Inflammatory macrophage (primary cell): ENCODE measurements around the gene DERA.
"Not testable (repeated sequence)": the region's sequence is repeated elsewhere in the genome, so short reads cannot be mapped to it uniquely, and the experiment has no call there.

Experiments
- DNase-seq, 2 donors: peaks; one replicate each; pipeline ENCODE4 v3.0.0-alpha.2; 2020 to 2022

DERA gene

DNA sequence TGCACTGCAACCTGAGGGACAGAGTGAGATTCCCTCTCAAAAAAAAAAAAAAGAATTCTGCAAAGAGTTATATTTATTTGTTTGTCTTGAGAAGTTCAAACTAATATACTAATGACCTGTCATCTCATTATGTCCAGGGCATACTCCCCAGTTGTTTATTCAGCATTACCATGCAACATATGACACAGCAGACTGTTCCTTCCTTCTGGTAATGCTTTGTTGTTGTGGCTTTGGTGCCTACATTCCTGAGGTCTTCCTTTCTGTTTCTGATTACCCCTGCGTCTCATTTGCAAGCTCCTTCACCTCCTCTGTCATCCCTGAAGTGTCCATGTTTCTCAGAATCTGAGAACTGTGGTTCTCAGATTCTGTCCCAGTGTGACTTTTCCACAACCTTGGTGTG, 55.3 kb downstream of the DERA start:
- DNase-seq = no peak

DNA sequence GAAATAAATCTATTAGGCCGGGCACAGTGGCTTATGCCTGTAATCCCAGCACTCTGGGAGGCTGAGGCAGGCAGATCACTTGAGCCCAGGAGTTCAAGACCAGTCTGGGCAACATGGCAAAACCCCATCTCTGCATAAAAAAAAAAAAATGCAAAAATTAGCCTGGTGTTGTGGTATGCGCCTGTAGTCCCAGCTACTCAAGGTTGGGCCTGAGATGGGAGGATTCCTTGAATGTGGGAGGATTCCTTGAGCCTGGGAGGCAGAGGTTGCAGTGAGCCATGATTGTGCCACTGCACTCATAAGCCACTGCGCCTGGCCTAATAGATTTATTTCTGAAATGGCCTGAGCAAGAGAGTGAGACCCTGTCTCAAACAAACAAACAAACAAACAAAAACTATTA, 55.9 kb downstream of the DERA start:
- DNase-seq = not testable (repeated sequence)

DNA sequence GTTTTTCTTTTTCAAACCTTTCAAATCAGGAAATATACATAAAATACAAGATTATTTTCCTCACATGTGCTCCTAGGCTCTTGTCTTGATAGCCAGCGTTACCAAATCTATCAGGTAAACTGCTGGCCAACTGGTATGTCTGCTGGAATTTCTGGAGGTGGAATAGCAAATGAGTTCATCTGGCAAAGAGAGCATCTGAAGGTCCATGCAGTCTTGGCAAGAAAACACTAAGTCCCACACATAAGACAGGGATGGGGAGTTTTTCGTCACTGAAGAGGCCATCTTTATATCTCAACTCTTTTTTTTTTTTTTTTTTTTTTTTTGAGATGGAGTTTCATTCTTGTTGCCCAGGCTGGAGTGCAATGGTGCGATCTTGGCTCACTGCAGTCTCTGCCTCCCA, 60.1 kb downstream of the DERA start:
- DNase-seq = no peak

DNA sequence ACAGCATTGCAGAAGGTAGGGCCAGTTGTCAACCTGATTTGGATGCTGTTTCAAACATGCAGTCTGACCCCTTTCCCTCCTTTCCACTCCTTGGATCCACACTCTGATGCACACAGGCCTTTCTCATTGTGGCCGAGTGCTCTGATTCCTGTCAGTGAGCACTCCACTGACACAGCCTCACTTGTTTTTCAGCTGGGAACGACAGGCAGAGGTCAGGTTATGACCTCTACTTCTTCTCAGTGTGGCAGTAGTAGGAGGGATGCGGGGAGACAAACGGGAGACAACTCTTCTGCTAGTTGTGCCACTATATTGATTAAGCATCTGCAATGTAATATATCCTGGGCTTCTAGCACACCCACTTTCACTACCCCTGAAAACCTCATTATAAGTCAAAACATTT, 61.8 kb downstream of the DERA start:
- DNase-seq = no peak

DNA sequence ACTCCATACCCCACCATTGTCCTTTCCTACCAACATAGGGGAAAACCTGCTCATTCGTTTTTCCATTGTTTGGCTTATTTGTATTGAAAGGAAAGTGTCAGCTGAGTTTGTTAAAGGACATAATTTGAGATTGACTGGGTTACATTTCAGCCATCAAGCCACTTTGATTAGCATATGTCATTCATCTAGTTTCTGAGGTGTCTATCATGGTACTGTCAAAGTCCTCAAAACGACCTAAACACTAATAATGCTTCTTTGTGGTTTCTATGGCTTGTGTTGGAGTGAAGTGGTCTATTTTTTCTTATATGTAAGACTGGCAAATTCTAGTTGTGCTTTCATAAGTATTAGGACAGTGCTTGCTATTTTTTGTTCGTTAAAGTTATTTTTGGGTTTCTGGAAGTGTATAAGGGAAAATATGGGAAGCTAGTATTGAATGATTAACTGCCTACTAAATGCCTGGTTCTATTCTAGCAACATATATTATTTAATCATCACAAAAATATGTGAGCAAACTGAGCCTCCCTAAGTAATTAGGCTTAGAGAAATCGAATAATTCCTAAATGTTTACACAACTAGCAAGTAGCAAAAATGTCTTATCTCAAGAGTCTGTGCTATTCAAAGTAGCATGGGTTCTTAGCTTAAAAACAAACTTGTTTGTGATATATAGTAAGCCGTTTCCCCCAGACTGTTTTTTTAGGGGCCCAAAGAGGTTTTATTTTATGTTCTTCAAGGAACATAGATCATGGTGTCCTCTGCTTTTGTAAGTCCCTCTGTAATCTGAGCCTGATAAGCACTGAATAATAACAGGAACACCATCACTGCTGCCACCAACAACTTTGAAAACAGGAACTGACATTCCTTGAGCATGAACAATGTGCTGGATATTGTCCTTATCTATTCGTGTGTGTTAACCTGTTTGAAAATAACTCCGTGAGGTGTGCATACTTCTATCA, 67.1 kb downstream of the DERA start:
- DNase-seq = no peak

DNA sequence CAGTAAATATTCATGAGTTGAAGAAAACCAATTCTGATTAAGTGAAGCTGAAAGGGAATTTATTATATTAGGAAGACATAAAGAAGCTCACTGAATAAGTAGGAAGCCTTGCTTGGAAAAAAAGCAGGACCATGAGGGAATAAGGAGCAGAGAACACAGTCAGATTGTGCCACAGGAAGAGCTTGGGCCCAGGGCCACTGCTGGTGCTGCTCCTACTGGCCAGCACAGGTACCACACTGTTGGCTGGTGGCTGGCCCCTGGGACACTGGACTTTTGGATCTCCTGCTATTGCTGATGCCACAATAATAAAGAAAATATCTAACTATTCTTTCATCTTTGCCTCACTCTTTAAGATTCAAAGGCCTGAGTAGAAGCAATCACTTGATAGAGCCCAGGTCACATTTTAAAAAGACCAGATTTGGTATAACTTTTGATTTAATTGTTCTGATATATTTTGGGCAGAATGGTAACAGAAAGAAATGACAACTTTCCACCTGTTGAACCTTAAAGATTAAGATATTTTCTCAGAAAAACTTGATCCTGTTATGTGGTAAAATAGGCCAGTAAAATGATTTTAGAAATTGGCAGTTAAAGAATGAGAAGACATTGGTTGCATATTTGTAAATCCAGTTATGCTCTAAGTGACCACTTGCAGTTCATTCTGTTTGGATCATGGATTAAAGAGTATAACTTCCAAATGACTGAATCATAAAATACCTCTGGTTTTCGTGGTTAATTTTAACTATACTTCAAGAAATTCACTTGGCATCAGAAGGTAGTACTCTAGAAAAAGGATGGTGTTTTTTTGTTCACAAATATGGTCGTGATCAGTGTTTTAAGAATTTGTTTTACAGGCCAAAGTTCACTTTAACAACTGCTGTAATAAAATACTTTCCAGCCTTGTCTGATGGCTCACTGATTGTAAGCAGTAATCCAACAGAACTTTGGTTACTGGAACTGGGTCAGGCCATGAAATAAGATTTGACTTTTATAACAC, 68.3 kb downstream of the DERA start:
- DNase-seq = peak; percentile 8 to 9

DNA sequence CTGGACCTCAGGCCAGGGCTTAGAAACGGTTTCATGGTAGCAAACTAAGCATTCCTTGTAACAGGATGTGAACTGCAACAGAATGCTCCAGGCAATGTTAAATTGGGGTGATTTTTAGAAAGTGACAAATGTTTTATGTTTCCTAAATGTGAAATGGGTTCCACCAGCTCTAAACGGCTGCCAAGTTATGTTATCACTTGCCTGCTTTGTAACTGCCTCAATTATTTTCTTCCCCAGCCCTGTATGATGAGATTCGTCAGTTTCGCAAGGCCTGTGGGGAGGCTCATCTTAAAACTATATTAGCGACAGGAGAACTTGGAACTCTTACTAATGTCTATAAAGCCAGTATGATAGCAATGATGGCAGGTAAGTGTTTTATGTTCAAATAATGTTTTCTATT, 70.9 kb downstream of the DERA start:
- no peak for DNase-seq

DNA sequence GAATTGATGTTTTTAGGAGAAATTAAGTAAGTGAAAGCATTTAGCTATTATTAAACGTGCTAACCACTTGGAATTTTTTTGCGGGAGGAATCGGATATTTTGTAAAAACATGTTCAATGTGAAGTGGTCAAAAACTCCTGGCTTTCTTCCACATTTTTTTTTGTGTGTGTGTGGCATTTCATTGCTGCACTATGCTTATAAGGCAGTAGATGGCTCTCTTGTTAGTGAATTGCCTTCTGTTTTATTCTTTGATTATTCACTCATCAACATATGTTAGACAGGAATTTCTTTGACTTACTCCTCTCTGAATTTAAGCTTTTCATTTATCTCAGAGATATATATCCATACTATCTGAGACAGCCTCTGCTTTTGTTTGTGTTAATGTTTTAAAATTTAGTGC, 71.3 kb downstream of the DERA start:
- no peak for DNase-seq

DNA sequence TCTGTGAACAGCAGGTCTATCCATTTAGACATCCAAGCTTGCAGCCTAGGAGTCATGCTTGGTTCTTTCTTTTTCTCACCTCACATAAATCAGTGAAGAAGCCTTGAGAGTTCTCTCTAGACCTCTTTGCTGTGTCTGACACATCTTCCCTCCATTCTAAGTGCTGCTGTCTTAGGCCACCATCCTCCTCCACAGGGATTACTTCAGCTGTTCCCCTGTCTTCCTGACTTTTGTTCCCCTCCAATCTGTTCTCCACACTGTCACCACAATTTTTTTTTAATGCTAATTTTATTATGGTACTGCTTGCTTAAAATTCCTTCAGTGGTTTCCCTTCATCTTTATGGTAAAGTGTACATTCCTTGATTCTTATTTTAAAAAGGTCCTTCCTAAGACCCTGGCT, 71.8 kb downstream of the DERA start:
- DNase-seq = no peak

DNA sequence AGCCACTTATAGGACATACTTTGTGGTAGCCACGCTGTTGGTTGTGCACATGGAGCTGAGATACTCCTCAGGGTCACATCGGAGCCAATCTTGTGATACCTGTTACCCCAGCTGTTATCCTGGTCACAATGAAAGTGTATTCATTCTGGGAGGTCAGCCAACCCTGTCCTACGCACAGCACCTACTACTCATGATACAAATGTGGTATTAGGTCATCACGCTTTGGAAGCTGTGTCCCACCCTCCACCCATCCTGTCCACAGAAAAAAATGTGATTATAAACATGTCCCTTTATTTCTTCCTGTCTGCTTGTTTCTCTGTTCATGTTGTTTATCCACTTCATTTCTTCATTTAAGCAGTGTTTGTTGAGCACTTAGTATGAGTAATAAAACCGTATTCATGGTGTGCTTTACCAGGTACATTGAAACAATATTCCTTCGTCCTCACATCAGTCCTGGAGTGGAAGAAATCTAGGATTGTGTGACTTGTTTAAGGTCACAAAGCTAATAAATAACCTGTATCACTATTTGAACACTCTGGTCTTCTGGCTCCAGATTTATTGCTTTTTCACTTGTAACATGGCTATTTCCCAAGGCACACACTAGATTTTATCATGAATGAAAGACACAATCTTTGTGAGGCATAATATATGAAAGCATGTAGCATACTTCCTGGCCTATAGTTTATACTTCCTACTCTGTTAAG, 73.1 kb downstream of the DERA start:
- no peak for DNase-seq

DNA sequence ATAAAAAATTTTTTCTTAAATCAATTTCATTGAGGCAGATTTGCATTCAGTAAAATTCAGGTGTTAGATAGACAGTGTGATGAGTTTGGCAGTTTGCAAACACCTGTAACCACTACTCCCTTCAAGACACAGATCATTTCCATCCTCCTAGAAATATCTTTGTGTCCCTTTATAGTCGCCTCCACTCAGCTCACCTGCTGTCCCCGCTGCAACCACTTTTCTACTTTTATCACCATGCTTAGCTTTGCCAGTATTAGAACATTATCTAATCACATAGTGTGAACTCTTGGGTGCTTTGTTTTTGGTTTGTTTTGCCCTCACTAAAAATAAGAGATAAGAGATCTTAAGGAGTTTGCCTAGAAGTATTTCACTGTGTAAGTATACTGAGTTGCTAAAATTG, 73.8 kb downstream of the DERA start:
- DNase-seq = no peak

DNA sequence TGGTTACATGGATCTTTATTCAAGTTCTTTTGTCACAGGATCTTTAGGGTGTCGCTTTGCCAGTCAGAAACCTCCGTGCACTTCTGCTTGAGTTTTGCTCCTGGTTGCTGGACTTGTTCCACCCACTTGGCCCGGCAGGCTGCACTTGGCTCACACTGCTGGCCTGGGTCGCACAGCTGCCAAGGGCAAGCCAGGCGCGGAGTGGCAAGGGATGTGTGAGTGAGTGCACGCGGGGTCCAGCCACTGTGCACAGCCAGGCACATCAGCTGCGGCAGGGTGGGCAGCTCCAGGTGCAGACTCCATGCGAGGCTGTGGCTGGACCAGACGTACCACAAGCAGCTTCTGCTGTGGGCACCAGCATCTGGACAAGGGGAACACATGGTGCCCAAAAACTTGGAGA, 76.6 kb downstream of the DERA start:
- no peak for DNase-seq

DNA sequence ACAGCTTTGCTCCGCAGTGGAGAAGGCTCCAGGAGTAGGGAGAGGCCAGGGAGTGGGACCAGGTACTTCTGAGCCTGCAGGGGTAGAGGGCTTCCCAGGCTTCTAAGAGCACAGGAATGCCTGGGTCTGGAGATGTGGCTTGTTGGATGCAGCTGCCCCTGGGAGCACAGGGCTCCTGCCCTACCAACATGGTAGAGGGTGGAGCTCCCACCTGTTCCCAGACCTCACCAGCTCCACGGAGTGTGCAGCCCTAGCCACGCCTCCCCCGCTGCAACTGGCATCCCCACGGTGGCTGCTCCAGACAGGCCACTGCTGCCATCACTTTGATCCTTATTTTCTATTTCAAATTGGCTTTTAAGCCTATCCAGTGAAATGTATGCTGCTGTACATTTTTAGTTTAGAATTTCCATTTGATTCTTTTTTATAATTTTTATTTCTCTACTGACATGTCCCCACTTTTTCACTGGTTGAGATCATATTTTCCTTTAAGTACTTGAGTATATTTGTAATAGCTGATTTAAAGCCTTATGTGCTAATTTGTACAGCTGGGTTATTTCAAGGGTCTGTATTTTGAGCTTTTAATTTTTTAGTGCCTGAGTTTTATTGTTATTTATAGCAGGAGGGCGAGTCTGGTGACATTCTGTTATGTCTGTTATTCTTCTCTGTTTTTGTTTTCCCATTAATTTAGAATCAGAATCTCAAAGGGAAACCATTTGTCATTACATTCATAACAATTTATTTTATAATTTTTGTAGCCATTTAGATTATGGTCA, 78.0 kb downstream of the DERA start:
- no peak for DNase-seq

DNA sequence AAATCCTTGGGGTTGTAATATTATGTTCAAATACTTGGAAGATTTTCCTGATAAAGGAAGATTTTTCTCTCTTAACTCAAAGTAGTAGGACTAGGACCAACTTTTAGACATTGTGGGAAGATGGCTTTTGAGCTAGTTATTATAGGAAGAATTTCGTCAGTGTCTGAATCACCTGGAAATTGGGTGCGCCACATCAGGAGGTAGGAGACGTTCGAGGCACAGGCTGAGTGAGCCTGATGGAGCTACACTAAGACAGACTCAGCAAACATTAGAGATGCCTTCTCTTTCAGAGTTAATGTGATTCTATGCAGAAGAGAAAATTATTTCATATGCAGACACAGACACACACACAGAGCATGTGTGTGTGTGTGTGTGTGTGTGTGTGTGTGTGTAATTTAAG, 84.7 kb downstream of the DERA start:
- no peak for DNase-seq

DNA sequence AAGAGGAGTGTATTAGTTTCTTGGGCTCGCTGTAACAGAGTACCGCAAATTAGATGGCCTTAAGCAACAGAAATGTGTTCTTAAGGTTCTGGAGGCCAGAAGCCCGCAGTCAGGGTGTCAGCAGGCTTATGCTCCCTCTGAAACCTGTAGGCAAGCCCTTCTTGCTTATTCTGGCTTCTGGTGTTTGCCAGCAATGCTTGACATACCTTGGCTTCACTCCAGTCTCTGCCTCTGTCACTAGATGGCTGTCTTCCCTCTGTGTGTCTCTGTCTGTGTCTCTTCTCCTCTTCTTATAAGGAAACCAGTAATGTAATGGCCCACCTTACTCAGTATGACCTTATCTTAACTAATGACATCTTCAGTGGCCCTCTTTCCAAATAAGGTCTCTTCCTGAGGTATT, 85.1 kb downstream of the DERA start:
- DNase-seq = no peak

DNA sequence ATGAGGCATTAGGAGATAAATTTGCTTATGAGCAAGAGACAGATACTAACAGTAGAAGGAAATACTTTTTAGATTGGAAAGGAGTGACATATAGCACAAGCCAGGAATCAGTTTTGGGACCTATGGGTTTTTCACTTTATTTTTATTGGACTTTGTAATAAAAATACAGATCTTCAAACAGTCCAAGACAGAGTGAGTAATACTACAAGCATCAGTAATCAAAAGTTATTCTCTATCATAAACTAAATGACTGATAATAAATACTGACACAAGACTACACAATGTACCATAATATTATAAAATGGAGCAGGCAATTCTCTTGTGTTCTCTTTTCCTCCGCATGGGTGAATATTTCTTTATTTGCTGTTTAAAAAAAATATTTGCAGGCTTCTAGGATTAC, 85.8 kb downstream of the DERA start:
- DNase-seq = no peak

DNA sequence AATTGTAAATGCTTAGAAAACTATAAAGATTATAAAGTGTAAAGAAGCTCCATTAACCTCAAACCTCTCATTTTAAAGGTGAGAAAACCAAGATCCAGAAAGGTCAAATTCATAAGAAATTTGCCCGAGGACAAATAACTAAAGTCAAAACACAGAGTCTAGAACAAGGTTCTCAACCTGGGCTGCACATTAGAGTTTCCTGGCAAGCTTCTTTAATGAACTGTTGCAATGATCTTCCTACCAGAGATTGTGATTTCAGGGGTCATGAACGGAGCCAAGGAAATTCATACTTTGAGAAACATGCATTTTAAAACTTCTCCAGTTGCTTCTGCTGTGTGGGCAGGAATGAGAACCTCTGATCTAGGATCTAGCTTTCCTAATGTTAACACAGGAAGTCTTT, 86.8 kb downstream of the DERA start:
- no peak for DNase-seq

DNA sequence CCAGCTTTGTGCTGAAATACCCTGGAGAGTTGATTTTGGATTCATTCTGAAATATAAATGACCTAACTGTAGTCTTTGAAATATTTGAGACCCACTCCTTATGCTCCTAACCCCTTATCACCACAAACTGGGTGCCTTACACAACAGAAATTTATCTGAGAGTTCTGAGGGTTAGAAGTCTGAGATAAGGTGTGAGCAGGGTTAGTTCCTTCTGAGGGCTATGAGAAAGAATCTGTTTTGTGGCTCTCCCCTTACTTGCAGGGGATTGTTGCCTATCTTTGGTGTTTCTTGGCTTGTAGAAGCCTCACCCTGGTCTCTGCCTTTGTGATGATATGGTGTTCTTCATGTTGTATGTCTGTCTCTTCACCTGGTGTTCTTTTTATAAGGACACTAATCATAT, 91.7 kb downstream of the DERA start:
- DNase-seq = no peak

DNA sequence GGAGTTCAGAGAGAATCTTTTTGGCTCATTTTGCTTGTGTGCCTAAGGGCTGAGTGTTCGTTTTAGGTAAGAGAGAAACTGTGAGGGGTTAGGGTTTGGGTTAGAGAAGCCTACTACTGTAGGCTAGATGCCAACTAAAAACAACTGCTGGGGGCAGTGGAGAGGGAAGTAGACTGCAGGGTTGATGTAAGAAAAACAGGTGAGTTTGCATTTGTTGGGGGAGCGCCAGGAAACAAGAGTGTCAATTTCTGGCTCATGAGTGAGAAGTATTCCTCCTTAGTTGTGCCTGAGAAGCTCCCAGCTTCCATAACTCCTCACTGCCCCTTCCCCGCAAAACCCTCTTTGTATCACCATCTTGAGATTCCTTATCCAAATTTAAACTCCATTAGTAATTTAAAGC, 92.3 kb downstream of the DERA start:
- DNase-seq = no peak

DNA sequence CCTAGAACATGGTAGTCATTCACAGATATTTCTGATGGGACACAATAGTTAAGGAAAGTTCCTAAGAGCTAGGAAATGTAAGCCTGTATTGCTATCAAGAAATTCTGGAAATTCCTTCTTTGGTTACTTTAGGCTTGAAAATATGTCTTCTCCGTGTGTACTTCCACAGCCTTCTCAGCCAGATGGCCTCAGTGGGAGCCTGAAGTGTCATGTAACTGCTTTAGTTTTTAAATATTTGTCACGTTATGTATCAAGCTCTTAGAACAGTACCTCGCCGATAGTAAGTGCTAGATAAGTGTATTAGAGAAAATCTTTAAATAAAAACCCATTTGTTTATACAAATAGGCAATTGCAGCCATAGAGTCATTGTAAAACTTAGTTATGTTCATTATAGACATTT, 95.6 kb downstream of the DERA start:
- DNase-seq = no peak

DNA sequence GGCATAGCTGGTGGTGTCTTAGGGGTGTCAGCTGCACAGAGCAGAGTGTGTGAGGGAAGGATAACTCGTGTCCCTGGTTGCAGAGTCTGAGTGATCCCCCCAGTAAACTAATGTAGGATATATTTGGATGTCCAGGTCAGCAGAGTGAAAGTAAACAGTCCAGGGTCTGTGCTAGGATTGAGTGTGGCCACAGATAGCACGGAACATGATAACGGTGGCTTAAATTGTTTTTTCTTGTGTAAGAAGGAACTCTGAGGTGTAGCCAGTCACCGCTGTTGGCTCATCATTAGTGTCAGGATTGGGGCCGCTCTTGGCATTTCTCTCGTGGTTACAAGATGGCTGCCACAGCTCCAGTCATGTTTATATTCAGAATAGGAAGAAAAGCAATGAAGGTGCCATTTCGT, 97.3 kb downstream of the DERA start:
- no peak for DNase-seq

DNA sequence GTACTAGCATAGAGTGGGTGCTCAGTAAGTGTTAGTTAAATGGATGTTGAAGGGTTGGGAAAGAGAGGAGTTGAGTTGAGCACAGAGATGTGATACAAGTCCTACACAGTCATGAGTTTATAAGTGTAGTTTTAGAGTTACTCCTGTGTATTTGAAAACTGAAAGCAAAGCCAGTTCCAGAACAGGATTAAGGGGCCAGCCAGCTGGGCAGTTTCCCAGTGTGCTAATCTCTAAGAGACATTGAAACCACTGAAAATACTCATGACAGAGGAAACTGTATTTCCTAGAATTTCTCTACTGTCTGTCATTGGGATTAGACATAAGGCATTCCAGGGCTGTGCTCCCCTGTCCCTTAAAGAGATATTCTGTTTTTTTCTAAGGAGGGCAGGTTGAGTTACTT, 101.0 kb downstream of the DERA start:
- no peak for DNase-seq
